Measurements from ENCODE around the gene FHIP1B.

The FHIP1B gene

GRCh38 chr11:6201481-6201880 is 33.0 kb downstream of the FHIP1B start:
- no peak for DNase-seq (ENCODE audit: low read depth, low spot score)

- DNase-seq (ENCODE audit: low read depth, low spot score): no peak
Observed at GRCh38 chr11:6200975-6201374, 33.5 kb downstream of the FHIP1B start.

GRCh38 chr11:6199174-6199810 is 35.1 kb downstream of the FHIP1B start, which contains the start of gene OR52W1:
Gene OR52W1, plus strand, starts transcription at chr11:6199224. Its CDS starts 0 bp downstream, at chr11:6199224.
- DNase-seq (ENCODE audit: low read depth, low spot score): no peak

GRCh38 chr11:6197466-6198200 is 36.8 kb downstream of the FHIP1B start:
- no peak for DNase-seq (ENCODE audit: low read depth, low spot score)

- DNase-seq (ENCODE audit: low read depth, low spot score): no peak
Observed at GRCh38 chr11:6196396-6196795, 38.0 kb downstream of the FHIP1B start.

- DNase-seq (ENCODE audit: low read depth, low spot score): no peak
Observed at GRCh38 chr11:6194065-6194581, 40.3 kb downstream of the FHIP1B start.

GRCh38 chr11:6191742-6192141 is 42.7 kb downstream of the FHIP1B start:
- DNase-seq (ENCODE audit: low read depth, low spot score): no peak

GRCh38 chr11:6175440-6175839 is 59.0 kb downstream of the FHIP1B start:
- no peak for DNase-seq (ENCODE audit: low read depth, low spot score)

- DNase-seq (ENCODE audit: low read depth, low spot score): no peak
Observed at GRCh38 chr11:6170226-6170625, 64.2 kb downstream of the FHIP1B start, which contains the start of gene OR52B2. Gene OR52B2, minus strand, starts transcription at chr11:6170326. Its CDS starts 0 bp downstream, at chr11:6170326.
